HG03439 (cell line): ENCODE data around the gene TMEM259.

Experiments
- ATAC-seq: cut with Tn5 transposase; IDR thresholded peaks from one replicate; pipeline ENCODE4 v1.9.1; 2021; ENCODE audit warnings: mild to moderate bottlenecking, moderate library complexity; ENCODE audit not compliant: unreplicated experiment

The TMEM259 gene

GRCh38 chr19:1004803-1005664, 15.9 kb downstream of the TMEM259 start:
- no peak for ATAC-seq

- no peak for ATAC-seq
Measured at GRCh38 chr19:1004204-1004802, 16.6 kb downstream of the TMEM259 start.

- ATAC-seq: no peak
Measured at GRCh38 chr19:1003283-1003682, 17.6 kb downstream of the TMEM259 start.

GRCh38 chr19:1002600-1002999, 18.3 kb downstream of the TMEM259 start:
- no peak for ATAC-seq

- no peak for ATAC-seq
Measured at GRCh38 chr19:1001538-1002166, 19.3 kb downstream of the TMEM259 start.

- ATAC-seq: no peak
Measured at GRCh38 chr19:1000591-1001537, 20.1 kb downstream of the TMEM259 start.

GRCh38 chr19:1000095-1000494, 20.8 kb downstream of the TMEM259 start, which contains the start of gene GRIN3B:
Gene GRIN3B, plus strand, starts transcription at chr19:1000419. Its CDS starts 19 bp downstream, at chr19:1000438.
- ATAC-seq: no peak

GRCh38 chr19:999379-999719, 21.6 kb downstream of the TMEM259 start:
- ATAC-seq: no peak

GRCh38 chr19:998064-998463, 22.9 kb downstream of the TMEM259 start:
- ATAC-seq: no peak

GRCh38 chr19:996051-996838, 24.7 kb downstream of the TMEM259 start:
- no peak for ATAC-seq

- ATAC-seq: no peak
Measured at GRCh38 chr19:995051-995827, 25.7 kb downstream of the TMEM259 start.

- ATAC-seq: no peak
Measured at GRCh38 chr19:994516-994915, 26.4 kb downstream of the TMEM259 start.

- ATAC-seq: no peak
Measured at GRCh38 chr19:993831-994393, 27.0 kb downstream of the TMEM259 start.

GRCh38 chr19:993361-993830, 27.5 kb downstream of the TMEM259 start:
- ATAC-seq: no peak

- no peak for ATAC-seq
Measured at GRCh38 chr19:992670-993055, 28.3 kb downstream of the TMEM259 start.

GRCh38 chr19:991932-992669, 28.8 kb downstream of the TMEM259 start:
- no peak for ATAC-seq

GRCh38 chr19:991174-991931, 29.6 kb downstream of the TMEM259 start:
- no peak for ATAC-seq
